GM23338 (cell line): ENCODE measurements around the gene HTR3B.

Experiments used
- EZH2 ChIP-seq: fragments of 200-600 bp; sonication (generic); IDR thresholded peaks from one replicate; pipeline ENCODE4 v1.8.0; 2017; ENCODE audit warnings: antibody characterized with exemption, mild to moderate bottlenecking, low read depth; ENCODE audit not compliant: unreplicated experiment
- EZH2phosphoT487 ChIP-seq: fragments of 200-600 bp; sonication (generic); IDR thresholded peaks from one replicate; pipeline ENCODE4 v1.8.1; 2018; ENCODE audit warnings: antibody characterized with exemption; ENCODE audit not compliant: unreplicated experiment
- NANOG ChIP-seq: IDR thresholded peaks from 2 replicates; pipeline ENCODE4 v1.6.1; 2016; ENCODE audit warnings: antibody characterized with exemption, borderline replicate concordance
- POLR2AphosphoS5 ChIP-seq: IDR thresholded peaks from 2 replicates; pipeline ENCODE4 v1.6.1; 2016; ENCODE audit warnings: antibody characterized with exemption, low read depth
- TF ChIP-seq, protein P1 (sequence below), 2 experiments: fragments of 200-600 bp in 1 of 2; sonication (generic) in 1 of 2; conservative IDR thresholded peaks; 2 replicates each; pipeline versions ENCODE4 v1.5.1 to v1.6.1; 2016 to 2017; ENCODE audit warnings: antibody characterized with exemption in 2 of 2, low read depth in 2 of 2, mild to moderate bottlenecking in 2 of 2, moderate library complexity in 1 of 2
- TF ChIP-seq, protein P2 (sequence below): IDR thresholded peaks from one replicate; pipeline ENCODE4 v1.6.1; 2018; ENCODE audit warnings: antibody characterized with exemption; ENCODE audit not compliant: unreplicated experiment

DNA sequence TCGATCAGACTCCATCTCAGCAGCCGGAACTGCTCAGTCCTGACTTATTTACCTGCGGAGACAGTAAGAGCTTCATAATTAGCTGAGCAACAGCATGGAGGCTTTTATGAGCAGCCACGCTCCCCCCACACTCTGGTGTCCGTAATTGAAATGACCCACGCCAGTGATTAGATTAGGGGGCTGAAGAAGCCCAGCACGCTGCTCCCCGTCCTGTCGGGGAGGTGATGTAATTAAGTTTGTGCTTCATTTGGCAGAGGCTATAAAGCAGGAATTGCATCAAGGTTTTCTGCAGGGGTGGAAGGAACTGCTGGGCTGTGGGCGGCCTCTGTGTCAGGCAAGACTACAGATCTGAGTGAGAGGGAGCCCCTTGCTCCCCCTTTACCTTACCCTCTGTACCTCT is 47.5 kb downstream of the HTR3B start:
- TF ChIP-seq, protein P1, sequence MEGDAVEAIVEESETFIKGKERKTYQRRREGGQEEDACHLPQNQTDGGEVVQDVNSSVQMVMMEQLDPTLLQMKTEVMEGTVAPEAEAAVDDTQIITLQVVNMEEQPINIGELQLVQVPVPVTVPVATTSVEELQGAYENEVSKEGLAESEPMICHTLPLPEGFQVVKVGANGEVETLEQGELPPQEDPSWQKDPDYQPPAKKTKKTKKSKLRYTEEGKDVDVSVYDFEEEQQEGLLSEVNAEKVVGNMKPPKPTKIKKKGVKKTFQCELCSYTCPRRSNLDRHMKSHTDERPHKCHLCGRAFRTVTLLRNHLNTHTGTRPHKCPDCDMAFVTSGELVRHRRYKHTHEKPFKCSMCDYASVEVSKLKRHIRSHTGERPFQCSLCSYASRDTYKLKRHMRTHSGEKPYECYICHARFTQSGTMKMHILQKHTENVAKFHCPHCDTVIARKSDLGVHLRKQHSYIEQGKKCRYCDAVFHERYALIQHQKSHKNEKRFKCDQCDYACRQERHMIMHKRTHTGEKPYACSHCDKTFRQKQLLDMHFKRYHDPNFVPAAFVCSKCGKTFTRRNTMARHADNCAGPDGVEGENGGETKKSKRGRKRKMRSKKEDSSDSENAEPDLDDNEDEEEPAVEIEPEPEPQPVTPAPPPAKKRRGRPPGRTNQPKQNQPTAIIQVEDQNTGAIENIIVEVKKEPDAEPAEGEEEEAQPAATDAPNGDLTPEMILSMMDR (conservative IDR thresholded peaks at IDR 0.05; ENCODE audit: low read depth in 2 of 2), result no peak
- TF ChIP-seq POLR2AphosphoS5 (no peak), EZH2phosphoT487 (no peak), EZH2 (no peak), NANOG (no peak)
- TF ChIP-seq, protein P2, sequence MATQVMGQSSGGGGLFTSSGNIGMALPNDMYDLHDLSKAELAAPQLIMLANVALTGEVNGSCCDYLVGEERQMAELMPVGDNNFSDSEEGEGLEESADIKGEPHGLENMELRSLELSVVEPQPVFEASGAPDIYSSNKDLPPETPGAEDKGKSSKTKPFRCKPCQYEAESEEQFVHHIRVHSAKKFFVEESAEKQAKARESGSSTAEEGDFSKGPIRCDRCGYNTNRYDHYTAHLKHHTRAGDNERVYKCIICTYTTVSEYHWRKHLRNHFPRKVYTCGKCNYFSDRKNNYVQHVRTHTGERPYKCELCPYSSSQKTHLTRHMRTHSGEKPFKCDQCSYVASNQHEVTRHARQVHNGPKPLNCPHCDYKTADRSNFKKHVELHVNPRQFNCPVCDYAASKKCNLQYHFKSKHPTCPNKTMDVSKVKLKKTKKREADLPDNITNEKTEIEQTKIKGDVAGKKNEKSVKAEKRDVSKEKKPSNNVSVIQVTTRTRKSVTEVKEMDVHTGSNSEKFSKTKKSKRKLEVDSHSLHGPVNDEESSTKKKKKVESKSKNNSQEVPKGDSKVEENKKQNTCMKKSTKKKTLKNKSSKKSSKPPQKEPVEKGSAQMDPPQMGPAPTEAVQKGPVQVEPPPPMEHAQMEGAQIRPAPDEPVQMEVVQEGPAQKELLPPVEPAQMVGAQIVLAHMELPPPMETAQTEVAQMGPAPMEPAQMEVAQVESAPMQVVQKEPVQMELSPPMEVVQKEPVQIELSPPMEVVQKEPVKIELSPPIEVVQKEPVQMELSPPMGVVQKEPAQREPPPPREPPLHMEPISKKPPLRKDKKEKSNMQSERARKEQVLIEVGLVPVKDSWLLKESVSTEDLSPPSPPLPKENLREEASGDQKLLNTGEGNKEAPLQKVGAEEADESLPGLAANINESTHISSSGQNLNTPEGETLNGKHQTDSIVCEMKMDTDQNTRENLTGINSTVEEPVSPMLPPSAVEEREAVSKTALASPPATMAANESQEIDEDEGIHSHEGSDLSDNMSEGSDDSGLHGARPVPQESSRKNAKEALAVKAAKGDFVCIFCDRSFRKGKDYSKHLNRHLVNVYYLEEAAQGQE, result no peak
